Fibroblast of lung (primary cell): ENCODE data around the gene FAM222A.

ENCODE experiments used
- EZH2 ChIP-seq: IDR thresholded peaks from 2 replicates; pipeline ENCODE4 v1.5.1; 2012; ENCODE audit warnings: low read length, control low read depth, mild to moderate bottlenecking; ENCODE audit errors: missing control alignments
- TF ChIP-seq, protein P1 (sequence below), 2 donors: IDR thresholded peaks in 1 of 2; conservative IDR thresholded peaks in 1 of 2; 1 replicate in 1 of 2; 2 replicates in 1 of 2; pipeline ENCODE4 v1.5.1; 2011 to 2012; ENCODE audit warnings: low read length in 2 of 2, control low read depth in 1 of 2, inconsistent platforms in 1 of 2, low read depth in 1 of 2, mild to moderate bottlenecking in 1 of 2

DNA sequence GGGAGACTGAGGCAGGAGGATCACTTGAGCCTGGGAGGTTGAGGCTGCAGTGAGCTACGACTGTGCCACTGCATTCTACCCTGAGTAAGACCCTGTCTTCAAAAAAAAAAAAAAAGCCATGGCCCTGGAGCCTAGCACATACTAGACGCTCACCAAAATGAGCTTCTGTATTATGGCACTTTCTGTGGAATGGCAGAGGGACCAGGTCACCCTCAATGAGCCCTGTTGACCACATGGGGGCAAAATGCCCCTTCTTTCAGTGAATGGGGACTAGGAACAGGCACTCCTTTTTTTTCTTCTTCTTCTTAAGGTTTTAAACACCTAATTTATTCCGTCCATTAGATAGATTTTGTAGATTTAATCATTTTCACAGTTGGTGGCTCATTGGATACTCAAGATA lies 50.5 kb downstream of the FAM222A start:
- TF ChIP-seq, protein P1, sequence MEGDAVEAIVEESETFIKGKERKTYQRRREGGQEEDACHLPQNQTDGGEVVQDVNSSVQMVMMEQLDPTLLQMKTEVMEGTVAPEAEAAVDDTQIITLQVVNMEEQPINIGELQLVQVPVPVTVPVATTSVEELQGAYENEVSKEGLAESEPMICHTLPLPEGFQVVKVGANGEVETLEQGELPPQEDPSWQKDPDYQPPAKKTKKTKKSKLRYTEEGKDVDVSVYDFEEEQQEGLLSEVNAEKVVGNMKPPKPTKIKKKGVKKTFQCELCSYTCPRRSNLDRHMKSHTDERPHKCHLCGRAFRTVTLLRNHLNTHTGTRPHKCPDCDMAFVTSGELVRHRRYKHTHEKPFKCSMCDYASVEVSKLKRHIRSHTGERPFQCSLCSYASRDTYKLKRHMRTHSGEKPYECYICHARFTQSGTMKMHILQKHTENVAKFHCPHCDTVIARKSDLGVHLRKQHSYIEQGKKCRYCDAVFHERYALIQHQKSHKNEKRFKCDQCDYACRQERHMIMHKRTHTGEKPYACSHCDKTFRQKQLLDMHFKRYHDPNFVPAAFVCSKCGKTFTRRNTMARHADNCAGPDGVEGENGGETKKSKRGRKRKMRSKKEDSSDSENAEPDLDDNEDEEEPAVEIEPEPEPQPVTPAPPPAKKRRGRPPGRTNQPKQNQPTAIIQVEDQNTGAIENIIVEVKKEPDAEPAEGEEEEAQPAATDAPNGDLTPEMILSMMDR (conservative IDR thresholded peaks at IDR 0.05 in 1 of 2, IDR thresholded peaks at IDR 0.05 in 1 of 2; ENCODE audit: low read depth in 1 of 2, low read length in 2 of 2): no peak
- no peak for TF ChIP-seq EZH2
